Astrocyte (in vitro differentiated cells and primary cell): Measurements from ENCODE around the gene AUTS2. TPM values are rescaled to one million over a fixed set of nuclear protein-coding genes. Genes with fewer than 3 reads are reported as not detected.

Experiments used
- DNase-seq: peaks from one replicate; pipeline ENCODE4 v3.0.0-alpha.2; 2010; ENCODE audit warnings: low read depth
- FAIRE-seq: peaks from 2 replicates; lab custom pipeline; 2011; peaks lifted over from hg19 to GRCh38; lab: Jason Lieb, UNC
- H2AFZ ChIP-seq: 2 replicates; pipeline ENCODE4 v1.6.0; 2012; ENCODE audit warnings: low read depth, low read length, inconsistent platforms
- H3K27ac ChIP-seq: 2 replicates; pipeline ENCODE4 v1.5.1; 2011; ENCODE audit warnings: low read depth, low read length, inconsistent platforms
- H3K27me3 ChIP-seq: 2 replicates; pipeline ENCODE4 v1.6.0; 2011; ENCODE audit warnings: low read length, inconsistent platforms; ENCODE audit not compliant: insufficient read depth
- H3K36me3 ChIP-seq: 2 replicates; pipeline ENCODE4 v1.5.1; 2011; ENCODE audit warnings: low read length, inconsistent platforms; ENCODE audit not compliant: insufficient read depth
- H3K4me1 ChIP-seq: 2 replicates; pipeline ENCODE4 v1.5.1; 2011; ENCODE audit warnings: low read length, inconsistent platforms; ENCODE audit not compliant: insufficient read depth
- H3K4me2 ChIP-seq: 2 replicates; pipeline ENCODE4 v1.6.0; 2012; ENCODE audit warnings: low read length, inconsistent platforms
- H3K4me3 ChIP-seq: 2 replicates; pipeline ENCODE4 v1.5.1; 2011; ENCODE audit warnings: low read depth, mild to moderate bottlenecking, low read length, inconsistent platforms; ENCODE audit not compliant: insufficient read depth
- H3K79me2 ChIP-seq: 2 replicates; pipeline ENCODE4 v1.6.0; 2012; ENCODE audit warnings: mild to moderate bottlenecking, low read length, inconsistent platforms; ENCODE audit not compliant: insufficient read depth
- H3K9ac ChIP-seq: 2 replicates; pipeline ENCODE4 v1.6.0; 2012; ENCODE audit warnings: mild to moderate bottlenecking, low read length, inconsistent platforms
- H3K9me3 ChIP-seq: 2 replicates; pipeline ENCODE4 v1.5.1; 2012; ENCODE audit warnings: low read depth, mild to moderate bottlenecking, low read length, inconsistent platforms; ENCODE audit not compliant: insufficient read depth
- H4K20me1 ChIP-seq: 2 replicates; pipeline ENCODE4 v1.6.0; 2012; ENCODE audit warnings: low read length, inconsistent platforms; ENCODE audit not compliant: insufficient read depth
- H3K27ac Mint-ChIP-seq: one replicate; pipeline ENCODE4 v1.8.0; 2021; ENCODE audit warnings: mild to moderate bottlenecking, mixed read lengths; ENCODE audit not compliant: unreplicated experiment
- H3K27me3 Mint-ChIP-seq: one replicate; pipeline ENCODE4 v1.8.0; 2021; ENCODE audit warnings: low read depth, mixed read lengths; ENCODE audit not compliant: unreplicated experiment
- H3K36me3 Mint-ChIP-seq: one replicate; pipeline ENCODE4 v1.8.0; 2021; ENCODE audit warnings: low read depth, mixed read lengths; ENCODE audit not compliant: unreplicated experiment
- H3K4me1 Mint-ChIP-seq: one replicate; pipeline ENCODE4 v1.8.0; 2021; ENCODE audit warnings: low read depth, mixed read lengths; ENCODE audit not compliant: unreplicated experiment
- H3K4me3 Mint-ChIP-seq: one replicate; pipeline ENCODE4 v1.8.0; 2021; ENCODE audit warnings: mild to moderate bottlenecking, moderate library complexity, mixed read lengths; ENCODE audit not compliant: unreplicated experiment
- H3K9me3 Mint-ChIP-seq: one replicate; pipeline ENCODE4 v1.8.0; 2021; ENCODE audit warnings: mild to moderate bottlenecking, mixed read lengths; ENCODE audit not compliant: unreplicated experiment
- EZH2 ChIP-seq: IDR thresholded peaks from 2 replicates; pipeline ENCODE4 v1.6.1; 2012; ENCODE audit warnings: mild to moderate bottlenecking, low read length, inconsistent platforms; ENCODE audit not compliant: insufficient read depth
- total RNA-seq: library from RNA; stranded (reverse); gene quantifications from 2 replicates; pipeline ENCODE4 v1.2.1, GENCODE V29; 2021
- TF ChIP-seq, protein P1 (sequence below): IDR thresholded peaks from 2 replicates; pipeline ENCODE4 v1.5.1; 2011; ENCODE audit warnings: low read depth, mild to moderate bottlenecking, inconsistent platforms, low read length, moderate library complexity; ENCODE audit not compliant: insufficient read depth

Gene AUTS2
- total RNA-seq, 1 donor from 2014 or later, result 73.2 TPM

DNA sequence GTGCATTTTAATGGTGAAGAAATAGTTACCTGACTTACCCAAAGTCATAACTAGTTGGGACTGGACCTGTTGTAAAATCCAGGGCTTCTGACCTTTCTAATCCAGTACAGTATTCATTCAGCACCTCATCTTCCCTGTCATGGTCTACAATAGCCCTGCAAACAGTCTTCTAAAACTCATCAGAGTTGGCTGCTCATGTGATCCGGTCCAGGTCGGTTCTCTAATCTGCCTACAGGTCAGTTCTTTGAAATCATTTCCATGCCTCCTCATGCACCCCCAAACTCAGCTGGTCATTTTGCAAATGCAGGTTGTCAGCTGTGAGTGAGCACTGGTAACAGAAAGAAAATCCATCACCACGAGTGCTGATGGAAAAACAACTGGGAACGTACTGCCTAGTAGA is 1082.0 kb downstream of the AUTS2 start:
- Histone ChIP-seq H3K36me3 (no peaks in the 10 kb centered on the region), H3K9ac (no peak overlapping the region), H3K27me3 (no peaks in the 10 kb centered on the region), H4K20me1 (no peaks in the 10 kb centered on the region), H3K27ac (no peak overlapping the region), H3K79me2 (no peaks in the 10 kb centered on the region), H3K9me3 (no peaks in the 10 kb centered on the region), H2AFZ (no peak overlapping the region), H3K4me2 (no peak overlapping the region), H3K4me1 (peaks cover 15% of the 10 kb centered on the region), H3K4me3 (no peak overlapping the region)
- TF ChIP-seq, protein P1, sequence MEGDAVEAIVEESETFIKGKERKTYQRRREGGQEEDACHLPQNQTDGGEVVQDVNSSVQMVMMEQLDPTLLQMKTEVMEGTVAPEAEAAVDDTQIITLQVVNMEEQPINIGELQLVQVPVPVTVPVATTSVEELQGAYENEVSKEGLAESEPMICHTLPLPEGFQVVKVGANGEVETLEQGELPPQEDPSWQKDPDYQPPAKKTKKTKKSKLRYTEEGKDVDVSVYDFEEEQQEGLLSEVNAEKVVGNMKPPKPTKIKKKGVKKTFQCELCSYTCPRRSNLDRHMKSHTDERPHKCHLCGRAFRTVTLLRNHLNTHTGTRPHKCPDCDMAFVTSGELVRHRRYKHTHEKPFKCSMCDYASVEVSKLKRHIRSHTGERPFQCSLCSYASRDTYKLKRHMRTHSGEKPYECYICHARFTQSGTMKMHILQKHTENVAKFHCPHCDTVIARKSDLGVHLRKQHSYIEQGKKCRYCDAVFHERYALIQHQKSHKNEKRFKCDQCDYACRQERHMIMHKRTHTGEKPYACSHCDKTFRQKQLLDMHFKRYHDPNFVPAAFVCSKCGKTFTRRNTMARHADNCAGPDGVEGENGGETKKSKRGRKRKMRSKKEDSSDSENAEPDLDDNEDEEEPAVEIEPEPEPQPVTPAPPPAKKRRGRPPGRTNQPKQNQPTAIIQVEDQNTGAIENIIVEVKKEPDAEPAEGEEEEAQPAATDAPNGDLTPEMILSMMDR, result no peak
- no peak for TF ChIP-seq EZH2
- Mint-ChIP-seq H3K4me3 (no peak overlapping the region), H3K27me3 (no peaks in the 10 kb centered on the region), H3K4me1 (peaks cover 41% of the 10 kb centered on the region), H3K36me3 (no peaks in the 10 kb centered on the region), H3K27ac (no peak overlapping the region), H3K9me3 (no peaks in the 10 kb centered on the region)
- no peak for FAIRE-seq
- DNase-seq, result no peak

DNA sequence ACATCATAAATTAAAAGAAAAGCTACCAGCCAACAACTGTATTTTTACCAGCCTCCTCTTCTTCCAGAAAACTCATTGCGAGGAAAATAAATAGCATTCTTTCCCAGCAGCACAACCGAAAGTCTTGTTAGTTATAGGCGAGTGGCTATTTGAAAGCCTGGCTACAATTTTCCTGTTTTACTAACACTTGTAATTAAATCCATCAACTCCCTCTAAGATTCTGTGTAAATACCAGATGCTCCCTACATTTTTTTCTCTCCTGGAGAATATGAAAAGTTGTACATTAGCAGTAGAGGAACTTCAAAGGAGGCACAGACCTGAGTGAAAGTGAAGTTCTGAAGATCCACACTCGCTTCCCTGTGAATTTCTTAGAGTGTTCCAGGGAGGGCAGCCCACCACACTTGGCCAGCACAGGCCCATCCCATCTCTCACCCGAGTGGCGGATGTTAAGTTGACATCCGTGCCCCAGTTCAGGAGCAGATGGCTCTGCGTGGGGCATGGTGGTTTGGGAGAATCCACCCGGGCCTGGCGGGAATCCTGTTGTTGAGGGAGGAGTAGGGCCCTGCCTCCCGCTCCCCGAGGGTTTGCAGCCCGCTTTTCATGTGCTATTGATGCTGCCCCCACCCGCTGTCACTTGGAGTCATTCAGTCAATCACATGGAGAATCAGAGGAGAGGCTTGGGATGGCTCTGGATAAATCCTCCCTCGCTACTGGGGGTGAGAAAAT is 1082.6 kb downstream of the AUTS2 start:
- Histone ChIP-seq H3K9me3 (no peaks in the 10 kb centered on the region), H3K4me2 (no peak overlapping the region), H4K20me1 (no peaks in the 10 kb centered on the region), H3K9ac (no peak overlapping the region), H3K79me2 (no peaks in the 10 kb centered on the region), H3K4me3 (no peak overlapping the region), H3K4me1 (peaks cover 15% of the 10 kb centered on the region), H3K27ac (no peak overlapping the region), H2AFZ (no peak overlapping the region), H3K36me3 (no peaks in the 10 kb centered on the region), H3K27me3 (no peaks in the 10 kb centered on the region)
- Mint-ChIP-seq H3K36me3 (no peaks in the 10 kb centered on the region), H3K9me3 (no peaks in the 10 kb centered on the region), H3K4me3 (no peak overlapping the region), H3K27me3 (no peaks in the 10 kb centered on the region), H3K4me1 (peaks cover 41% of the 10 kb centered on the region), H3K27ac (no peak overlapping the region)
- DNase-seq (no peak), FAIRE-seq (no peak)
- TF ChIP-seq, protein P1, result no peak
- no peak for TF ChIP-seq EZH2
